ENCODE data around the gene MUL1. TPM values are rescaled to one million over a fixed set of nuclear protein-coding genes. Genes with fewer than 3 reads are reported as not detected.

Gene MUL1
- total RNA-seq, 1 donor from 2014 or later = 45.0 TPM

DNA sequence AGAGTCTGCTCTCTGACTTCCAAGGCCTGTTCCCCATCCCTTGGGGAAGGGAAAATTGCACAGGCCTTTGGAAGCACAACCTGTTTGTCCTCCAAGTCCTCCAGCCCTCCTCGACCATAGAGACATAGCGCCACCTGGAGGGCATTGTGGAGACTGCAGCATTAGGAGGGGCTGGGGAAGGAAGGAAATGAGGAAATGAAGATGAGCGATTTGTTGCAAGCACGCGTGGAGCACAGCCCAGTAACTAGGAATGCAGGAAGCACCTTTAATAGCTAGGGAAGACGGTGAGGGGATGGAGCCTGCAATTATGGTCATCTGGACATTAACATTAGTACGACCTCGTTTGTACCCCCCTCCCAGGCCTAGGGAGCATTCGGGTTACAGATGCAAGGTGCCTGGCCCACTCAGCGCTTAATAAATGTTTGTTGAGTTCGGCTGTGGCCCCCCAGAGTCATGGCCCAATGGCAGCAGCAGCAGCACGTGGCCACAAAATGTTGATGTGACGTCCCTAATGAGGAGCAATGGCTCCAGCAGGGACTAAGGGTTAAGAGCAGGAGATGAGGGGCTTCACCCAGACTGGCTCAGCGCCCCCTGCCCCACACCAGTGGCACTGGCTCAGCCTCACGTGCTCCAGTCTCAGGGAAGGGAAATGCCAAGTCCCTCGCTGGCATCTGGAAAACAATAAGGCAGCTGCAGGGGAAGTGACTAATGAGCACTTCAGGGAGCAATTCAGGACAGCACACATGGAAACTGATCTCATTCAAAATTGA, 13.9 kb downstream of the MUL1 start:
- peaks cover 11% of the 10 kb centered on the region for H3K27me3 ChIP-seq (ENCODE audit: low read depth)
- H3K9me3 ChIP-seq (replicated peaks) = no peaks in the 10 kb centered on the region
- DNase-seq = peak; percentile 86
- H3K36me3 ChIP-seq = peaks cover 8% of the 10 kb centered on the region
- intact Hi-C loops (cut with micrococcal nuclease) = loop anchor here (5.0 kb wide), 2 partner anchors 117 to 282 kb away; no protein-coding TSS in a partner anchor
- TF ChIP-seq, protein P1, sequence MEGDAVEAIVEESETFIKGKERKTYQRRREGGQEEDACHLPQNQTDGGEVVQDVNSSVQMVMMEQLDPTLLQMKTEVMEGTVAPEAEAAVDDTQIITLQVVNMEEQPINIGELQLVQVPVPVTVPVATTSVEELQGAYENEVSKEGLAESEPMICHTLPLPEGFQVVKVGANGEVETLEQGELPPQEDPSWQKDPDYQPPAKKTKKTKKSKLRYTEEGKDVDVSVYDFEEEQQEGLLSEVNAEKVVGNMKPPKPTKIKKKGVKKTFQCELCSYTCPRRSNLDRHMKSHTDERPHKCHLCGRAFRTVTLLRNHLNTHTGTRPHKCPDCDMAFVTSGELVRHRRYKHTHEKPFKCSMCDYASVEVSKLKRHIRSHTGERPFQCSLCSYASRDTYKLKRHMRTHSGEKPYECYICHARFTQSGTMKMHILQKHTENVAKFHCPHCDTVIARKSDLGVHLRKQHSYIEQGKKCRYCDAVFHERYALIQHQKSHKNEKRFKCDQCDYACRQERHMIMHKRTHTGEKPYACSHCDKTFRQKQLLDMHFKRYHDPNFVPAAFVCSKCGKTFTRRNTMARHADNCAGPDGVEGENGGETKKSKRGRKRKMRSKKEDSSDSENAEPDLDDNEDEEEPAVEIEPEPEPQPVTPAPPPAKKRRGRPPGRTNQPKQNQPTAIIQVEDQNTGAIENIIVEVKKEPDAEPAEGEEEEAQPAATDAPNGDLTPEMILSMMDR (IDR thresholded peaks at IDR 0.05; ENCODE audit: borderline replicate concordance) = peak; percentile 96
- no peak overlapping the region for H3K4me3 ChIP-seq
- peaks cover 26% of the 10 kb centered on the region for H3K4me1 ChIP-seq
- peak overlapping the region; percentile 73 for H3K27ac ChIP-seq (replicated peaks)

DNA sequence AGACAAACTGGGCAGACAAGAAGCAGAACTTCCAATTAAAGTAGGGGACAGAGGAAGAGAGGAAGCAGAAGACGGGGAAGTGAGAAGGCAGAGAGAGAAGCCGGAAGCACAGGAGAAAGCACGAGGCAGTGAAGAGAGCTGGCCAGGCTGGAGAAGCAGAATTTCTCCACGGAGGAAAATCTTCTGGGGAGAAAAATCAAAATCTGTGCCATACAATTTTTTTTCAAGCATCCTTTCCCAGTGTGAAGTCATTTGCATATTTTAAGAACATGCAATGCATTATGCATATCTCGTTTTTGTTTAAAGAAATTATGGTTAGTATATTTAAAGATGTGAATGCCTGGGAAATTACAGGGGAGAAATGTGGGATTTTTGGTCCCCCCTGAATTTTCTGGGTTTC, 14.6 kb downstream of the MUL1 start:
- DNase-seq = no peak
- peak overlapping the region; percentile 73 for H3K27ac ChIP-seq (replicated peaks)
- H3K4me3 ChIP-seq = no peak overlapping the region
- TF ChIP-seq, protein P1 (IDR thresholded peaks at IDR 0.05; ENCODE audit: borderline replicate concordance) = no peak
- H3K27me3 ChIP-seq (ENCODE audit: low read depth) = peaks cover 18% of the 10 kb centered on the region
- no peaks in the 10 kb centered on the region for H3K9me3 ChIP-seq (replicated peaks)
- H3K36me3 ChIP-seq = peaks cover under 1% of the 10 kb centered on the region
- intact Hi-C loops (cut with micrococcal nuclease) = loop anchor here (5.0 kb wide), 2 partner anchors 116 to 281 kb away; no protein-coding TSS in a partner anchor
- peaks cover 26% of the 10 kb centered on the region for H3K4me1 ChIP-seq

DNA sequence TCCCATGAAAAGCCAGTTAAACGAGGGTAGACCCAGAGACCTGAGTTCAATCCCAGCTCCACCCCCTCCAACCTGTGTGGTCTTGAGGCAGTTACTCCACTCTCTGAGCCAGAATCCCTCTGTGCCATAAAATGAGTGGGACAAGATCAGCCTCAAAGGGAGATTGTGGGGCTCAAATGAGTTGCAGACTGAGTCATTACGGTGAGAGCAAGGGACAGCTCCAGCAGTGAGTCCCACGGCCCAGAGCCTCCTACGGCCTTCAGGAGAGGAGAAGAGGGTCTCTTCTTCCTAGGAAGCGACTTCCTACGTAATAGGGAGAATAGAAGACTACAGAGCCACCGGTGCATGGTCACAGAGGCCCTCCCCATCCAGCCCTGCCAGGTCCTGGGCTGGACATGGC, 15.2 kb downstream of the MUL1 start:
- DNase-seq = no peak
- Histone ChIP-seq H3K9me3 (replicated peaks) (no peaks in the 10 kb centered on the region), H3K27me3 (ENCODE audit: low read depth) (peaks cover 23% of the 10 kb centered on the region), H3K4me3 (no peak overlapping the region), H3K36me3 (no peaks in the 10 kb centered on the region), H3K27ac (replicated peaks) (peak overlapping the region; percentile 73), H3K4me1 (peaks cover 26% of the 10 kb centered on the region)
- intact Hi-C loops (cut with micrococcal nuclease) = loop anchor here (5.0 kb wide), 2 partner anchors 115 to 280 kb away; no protein-coding TSS in a partner anchor
- TF ChIP-seq, protein P1 (IDR thresholded peaks at IDR 0.05; ENCODE audit: borderline replicate concordance) = no peak

DNA sequence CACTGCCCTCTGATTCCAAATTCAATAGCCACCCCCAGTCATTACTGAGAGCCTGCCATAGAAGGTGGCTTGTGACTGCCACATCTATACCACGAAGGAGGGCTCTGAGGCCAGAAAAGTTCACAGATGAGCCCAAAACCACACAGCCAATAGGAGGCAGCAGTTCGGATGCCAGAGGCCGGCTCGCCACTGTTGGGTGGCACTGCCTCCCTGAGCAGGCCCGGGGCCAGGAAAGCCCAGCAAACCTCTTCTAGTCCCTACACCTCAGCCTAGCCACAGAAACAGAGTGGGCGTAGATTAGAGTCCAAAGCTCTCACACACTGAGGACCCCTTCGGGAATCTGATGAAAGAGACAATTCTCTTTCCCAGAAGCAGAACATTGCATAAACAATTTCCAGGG, 16.1 kb downstream of the MUL1 start:
- peaks cover 32% of the 10 kb centered on the region for H3K27me3 ChIP-seq (ENCODE audit: low read depth)
- DNase-seq = no peak
- no peak overlapping the region for H3K27ac ChIP-seq (replicated peaks)
- no peaks in the 10 kb centered on the region for H3K36me3 ChIP-seq
- H3K9me3 ChIP-seq (replicated peaks) = no peaks in the 10 kb centered on the region
- H3K4me1 ChIP-seq = peaks cover 28% of the 10 kb centered on the region
- TF ChIP-seq, protein P1 (IDR thresholded peaks at IDR 0.05; ENCODE audit: borderline replicate concordance) = no peak
- H3K4me3 ChIP-seq = no peak overlapping the region
- intact Hi-C loops (cut with micrococcal nuclease) = loop anchor here (5.0 kb wide), 2 partner anchors 115 to 280 kb away; no protein-coding TSS in a partner anchor

DNA sequence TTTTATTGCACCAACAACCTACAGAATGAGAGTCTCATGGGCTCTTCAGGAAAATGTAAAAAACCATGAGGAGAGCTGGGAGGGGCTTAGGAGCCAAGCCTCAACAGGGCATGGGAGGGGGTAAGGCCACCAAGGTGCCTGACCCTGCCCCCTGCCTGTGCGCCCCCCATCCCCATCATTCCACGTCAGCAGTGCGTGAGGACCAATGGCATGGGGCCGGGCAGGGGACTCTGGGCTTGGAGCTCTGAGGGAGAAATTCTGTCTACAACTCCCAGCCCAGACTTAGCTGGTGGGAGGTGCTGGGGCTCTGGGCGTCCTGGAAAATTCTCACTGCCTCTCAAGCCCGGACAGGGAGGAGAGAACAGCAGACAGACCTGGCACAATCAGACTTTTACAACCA, 16.8 kb downstream of the MUL1 start:
- H3K27me3 ChIP-seq (ENCODE audit: low read depth) = peaks cover 39% of the 10 kb centered on the region
- H3K4me1 ChIP-seq = peaks cover 35% of the 10 kb centered on the region
- no peaks in the 10 kb centered on the region for H3K36me3 ChIP-seq
- H3K9me3 ChIP-seq (replicated peaks) = no peaks in the 10 kb centered on the region
- TF ChIP-seq, protein P1 (IDR thresholded peaks at IDR 0.05; ENCODE audit: borderline replicate concordance) = no peak
- no peak overlapping the region for H3K27ac ChIP-seq (replicated peaks)
- intact Hi-C loops (cut with micrococcal nuclease) = loop anchor here (5.0 kb wide), 2 partner anchors 114 to 279 kb away; no protein-coding TSS in a partner anchor
- no peak for DNase-seq
- no peak overlapping the region for H3K4me3 ChIP-seq

All from left ventricle myocardium inferior (tissue), 1 donor.